ENCODE measurements around the gene YES1.
"Not testable (repeated sequence)": the region's sequence is repeated elsewhere in the genome, so short reads cannot be mapped to it uniquely, and the experiment has no call there.

The YES1 gene

DNA sequence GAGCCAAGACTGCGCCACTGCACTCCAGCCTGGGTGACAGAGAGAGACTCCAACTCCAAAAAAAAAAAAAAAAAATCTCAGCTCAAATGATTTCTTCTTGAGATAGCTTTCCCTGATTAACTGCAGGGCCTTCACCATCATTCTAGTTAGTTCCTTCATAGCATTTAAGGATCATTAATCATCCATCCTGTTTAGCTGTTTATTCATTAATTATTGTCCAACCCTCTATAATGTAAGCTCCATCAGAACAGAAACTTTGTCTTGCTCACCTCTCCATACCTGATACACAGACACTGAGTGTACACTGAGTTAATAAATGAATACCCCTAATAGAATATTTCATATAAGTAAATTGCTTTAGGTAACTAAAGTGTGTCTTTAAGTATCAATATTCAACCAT, 57.4 kb downstream of the YES1 start:
- no peak for FAIRE-seq
- TF ChIP-seq, protein P1, sequence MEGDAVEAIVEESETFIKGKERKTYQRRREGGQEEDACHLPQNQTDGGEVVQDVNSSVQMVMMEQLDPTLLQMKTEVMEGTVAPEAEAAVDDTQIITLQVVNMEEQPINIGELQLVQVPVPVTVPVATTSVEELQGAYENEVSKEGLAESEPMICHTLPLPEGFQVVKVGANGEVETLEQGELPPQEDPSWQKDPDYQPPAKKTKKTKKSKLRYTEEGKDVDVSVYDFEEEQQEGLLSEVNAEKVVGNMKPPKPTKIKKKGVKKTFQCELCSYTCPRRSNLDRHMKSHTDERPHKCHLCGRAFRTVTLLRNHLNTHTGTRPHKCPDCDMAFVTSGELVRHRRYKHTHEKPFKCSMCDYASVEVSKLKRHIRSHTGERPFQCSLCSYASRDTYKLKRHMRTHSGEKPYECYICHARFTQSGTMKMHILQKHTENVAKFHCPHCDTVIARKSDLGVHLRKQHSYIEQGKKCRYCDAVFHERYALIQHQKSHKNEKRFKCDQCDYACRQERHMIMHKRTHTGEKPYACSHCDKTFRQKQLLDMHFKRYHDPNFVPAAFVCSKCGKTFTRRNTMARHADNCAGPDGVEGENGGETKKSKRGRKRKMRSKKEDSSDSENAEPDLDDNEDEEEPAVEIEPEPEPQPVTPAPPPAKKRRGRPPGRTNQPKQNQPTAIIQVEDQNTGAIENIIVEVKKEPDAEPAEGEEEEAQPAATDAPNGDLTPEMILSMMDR (IDR thresholded peaks at IDR 0.05; ENCODE audit: insufficient read depth, missing control alignments) = no peak
- no peak for DNase-seq (ENCODE audit: insufficient read length, low spot score)

DNA sequence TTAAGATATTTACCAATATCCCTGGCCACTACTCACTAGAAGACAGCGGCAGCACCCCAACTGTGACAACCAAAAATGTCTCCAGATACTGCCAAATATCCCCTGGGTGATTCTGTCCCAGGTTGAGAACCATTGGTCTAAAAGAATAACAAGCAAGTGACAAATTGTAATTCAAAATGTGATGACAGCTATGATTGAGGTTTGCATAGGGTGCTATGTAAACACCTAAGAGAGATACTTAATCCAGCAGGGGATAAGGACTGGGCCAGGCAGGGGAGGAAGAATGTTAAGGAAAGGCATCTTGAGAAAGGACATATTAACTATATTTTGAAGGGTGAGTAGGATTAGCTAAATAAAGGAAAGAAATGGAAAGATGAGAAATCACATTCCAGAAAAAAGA, 61.6 kb downstream of the YES1 start:
- TF ChIP-seq, protein P1 (IDR thresholded peaks at IDR 0.05; ENCODE audit: insufficient read depth, missing control alignments) = no peak
- DNase-seq (ENCODE audit: insufficient read length, low spot score) (no peak), FAIRE-seq (no peak)

DNA sequence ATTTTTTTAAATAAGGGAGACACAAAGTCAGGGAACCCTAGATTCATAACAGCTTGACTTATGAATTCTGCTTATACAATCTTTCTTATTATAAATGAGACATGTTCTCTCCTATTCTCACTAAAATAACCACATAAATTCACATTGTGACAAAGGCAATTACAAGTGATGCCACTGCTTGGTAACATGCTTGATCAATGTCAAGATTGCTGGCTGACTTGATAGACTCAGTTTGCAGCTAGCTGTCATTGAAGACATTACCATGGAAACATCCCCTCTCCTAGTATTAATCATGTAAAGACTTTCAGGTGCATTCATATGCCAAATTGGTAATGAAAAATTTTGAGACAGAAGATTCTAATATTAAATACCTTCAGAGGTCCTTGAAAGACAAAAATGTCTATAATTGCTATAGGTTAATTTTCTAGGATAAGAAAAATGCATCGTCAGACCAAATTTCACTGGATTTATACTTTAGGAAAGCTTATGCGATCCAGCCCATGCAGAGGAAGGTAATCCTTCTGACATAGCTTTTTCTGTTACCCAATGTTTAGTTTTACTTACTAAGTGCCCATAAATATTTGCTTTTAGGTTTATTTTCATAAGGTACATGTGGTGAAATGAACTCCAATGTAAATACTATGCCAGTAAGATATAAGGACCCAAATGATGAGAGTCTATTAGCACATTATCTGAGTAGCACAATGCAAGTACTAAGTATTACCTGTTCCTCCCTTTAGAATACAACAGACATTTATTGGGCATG, 67.0 kb downstream of the YES1 start:
- DNase-seq (ENCODE audit: insufficient read length, low spot score) = no peak

DNA sequence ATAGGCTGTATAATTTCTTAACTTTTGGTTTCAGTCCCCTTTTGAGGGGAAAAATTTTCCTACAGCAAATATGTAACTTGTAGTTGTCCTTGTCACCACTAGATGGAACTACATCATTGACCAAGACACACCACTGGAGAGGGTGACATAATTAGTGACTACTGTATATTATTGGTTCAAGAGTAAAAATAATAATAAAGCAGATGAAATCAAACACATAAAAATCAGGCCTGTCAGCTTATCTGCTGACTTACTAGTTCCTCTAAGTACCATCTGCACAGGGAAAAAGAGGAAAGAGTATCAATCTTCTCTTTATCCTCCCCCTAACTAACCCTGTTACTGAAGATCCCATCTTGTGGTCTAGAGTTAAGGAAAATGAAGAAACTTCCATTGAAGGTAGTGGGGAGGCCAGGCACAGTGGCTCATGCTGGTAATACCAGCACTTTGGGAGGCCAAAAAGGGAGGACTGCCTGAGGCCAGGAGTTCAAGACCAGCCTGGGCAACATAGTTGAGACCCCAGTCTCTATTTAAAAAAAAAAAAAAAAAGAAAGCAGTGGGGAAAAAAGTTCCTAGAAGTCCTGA, 70.0 kb downstream of the YES1 start:
- DNase-seq (ENCODE audit: insufficient read length, low spot score) = peak; percentile 45
- peak; percentile 99 for FAIRE-seq
- TF ChIP-seq, protein P1 (IDR thresholded peaks at IDR 0.05; ENCODE audit: insufficient read depth, missing control alignments) = peak; percentile 74

More for the DNA sequence above, 67.0 kb downstream of the YES1 start:
- TF ChIP-seq, protein P1 (IDR thresholded peaks at IDR 0.05; ENCODE audit: insufficient read depth, missing control alignments) = no peak
- FAIRE-seq = peak; percentile 84

- DNase-seq (ENCODE audit: insufficient read length, low spot score) (no peak), FAIRE-seq (no peak)
- TF ChIP-seq, protein P1 (IDR thresholded peaks at IDR 0.05; ENCODE audit: insufficient read depth, missing control alignments) = no peak
Observed at GRCh38 chr18:732371-732770, 79.7 kb downstream of the YES1 start.

DNA sequence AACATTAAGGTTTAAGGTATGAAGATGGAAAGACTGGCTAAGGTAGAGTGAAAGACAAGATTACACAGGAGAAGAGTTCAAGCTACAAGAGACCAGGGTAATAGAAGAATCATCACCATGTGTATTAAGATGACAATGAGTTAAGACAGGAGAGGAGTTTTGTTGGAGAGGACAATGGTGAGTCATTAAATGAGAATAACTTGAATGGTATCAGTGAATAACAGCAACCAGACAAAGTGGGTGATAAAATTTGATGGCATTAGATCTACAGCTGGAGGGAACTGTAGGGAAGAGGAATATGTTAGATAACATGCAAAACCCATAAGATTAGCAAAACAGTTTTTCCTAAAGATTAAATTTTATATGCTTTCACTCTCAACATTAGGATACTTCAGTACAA, 80.9 kb downstream of the YES1 start:
- peak; percentile 74 for FAIRE-seq
- TF ChIP-seq, protein P1 (IDR thresholded peaks at IDR 0.05; ENCODE audit: insufficient read depth, missing control alignments) = no peak
- DNase-seq (ENCODE audit: insufficient read length, low spot score) = no peak

GRCh38 chr18:730692-731091, 81.3 kb downstream of the YES1 start:
- FAIRE-seq = no peak
- no peak for DNase-seq (ENCODE audit: insufficient read length, low spot score)
- TF ChIP-seq, protein P1 (IDR thresholded peaks at IDR 0.05; ENCODE audit: insufficient read depth, missing control alignments) = no peak

- DNase-seq (ENCODE audit: insufficient read length, low spot score); FAIRE-seq: not testable (repeated sequence)
Observed at GRCh38 chr18:730120-730519, 81.9 kb downstream of the YES1 start.

Data from D721Med (cell line).